GM18499 (cell line): ENCODE measurements around the gene BBS1.
A peak's percentile ranks its signal among the peaks of the same experiment; 100 is the strongest.
"Not testable (repeated sequence)": the region's sequence is repeated elsewhere in the genome, so short reads cannot be mapped to it uniquely, and the experiment has no call there.

Experiments
- ATAC-seq: cut with Tn5 transposase; IDR thresholded peaks from one replicate; pipeline ENCODE4 v1.9.1; 2021; ENCODE audit warnings: moderate number of reproducible peaks; ENCODE audit not compliant: insufficient read depth, unreplicated experiment

BBS1 gene

GRCh38 chr11:66510990-66511339 lies 530 bp downstream of the BBS1 start:
- no peak for ATAC-seq

GRCh38 chr11:66523611-66524010 lies 13.2 kb downstream of the BBS1 start:
- ATAC-seq: no peak

- no peak for ATAC-seq
These were observed 14.0 kb downstream of the BBS1 start for GRCh38 chr11:66524304-66525040.

DNA sequence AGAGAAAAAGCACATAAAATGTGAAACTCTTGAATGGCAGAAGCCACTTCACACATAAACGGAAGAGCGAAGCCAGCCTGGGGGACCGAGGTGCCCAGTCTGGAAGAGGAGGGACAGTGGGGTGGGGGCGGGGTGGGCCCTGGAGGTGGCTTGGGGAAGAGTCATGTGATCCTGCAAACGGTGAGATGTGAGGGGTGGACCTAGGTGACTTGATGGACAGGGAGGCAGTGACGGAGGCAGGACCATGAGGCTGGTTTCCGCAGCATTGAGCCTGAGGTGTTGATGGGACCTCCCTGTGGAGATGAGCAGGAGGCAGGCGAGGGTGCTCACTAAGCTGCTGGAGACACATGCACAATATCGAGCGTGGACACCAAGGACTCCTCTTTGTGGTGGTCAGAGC lies 18.6 kb downstream of the BBS1 start:
- ATAC-seq: no peak

DNA sequence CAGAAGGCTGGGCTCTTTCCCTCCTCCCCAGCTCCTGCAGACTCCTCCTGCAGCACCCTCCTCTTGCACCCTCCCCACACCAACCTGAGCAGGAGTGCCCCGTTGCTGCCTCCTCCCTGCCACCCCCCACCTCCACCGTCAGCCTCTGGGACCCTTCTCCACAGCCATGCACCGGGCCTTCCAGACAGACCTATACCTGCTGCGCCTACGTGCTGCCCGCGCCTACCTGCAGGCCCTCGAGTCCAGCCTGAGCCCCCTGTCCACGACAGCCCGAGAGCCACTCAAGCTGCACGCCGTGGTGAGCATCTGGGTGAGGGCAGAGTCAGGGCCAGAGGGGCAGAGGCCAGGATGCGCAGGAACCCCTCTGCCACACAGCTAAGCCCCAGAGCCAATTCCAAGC lies 19.2 kb downstream of the BBS1 start:
- no peak for ATAC-seq

DNA sequence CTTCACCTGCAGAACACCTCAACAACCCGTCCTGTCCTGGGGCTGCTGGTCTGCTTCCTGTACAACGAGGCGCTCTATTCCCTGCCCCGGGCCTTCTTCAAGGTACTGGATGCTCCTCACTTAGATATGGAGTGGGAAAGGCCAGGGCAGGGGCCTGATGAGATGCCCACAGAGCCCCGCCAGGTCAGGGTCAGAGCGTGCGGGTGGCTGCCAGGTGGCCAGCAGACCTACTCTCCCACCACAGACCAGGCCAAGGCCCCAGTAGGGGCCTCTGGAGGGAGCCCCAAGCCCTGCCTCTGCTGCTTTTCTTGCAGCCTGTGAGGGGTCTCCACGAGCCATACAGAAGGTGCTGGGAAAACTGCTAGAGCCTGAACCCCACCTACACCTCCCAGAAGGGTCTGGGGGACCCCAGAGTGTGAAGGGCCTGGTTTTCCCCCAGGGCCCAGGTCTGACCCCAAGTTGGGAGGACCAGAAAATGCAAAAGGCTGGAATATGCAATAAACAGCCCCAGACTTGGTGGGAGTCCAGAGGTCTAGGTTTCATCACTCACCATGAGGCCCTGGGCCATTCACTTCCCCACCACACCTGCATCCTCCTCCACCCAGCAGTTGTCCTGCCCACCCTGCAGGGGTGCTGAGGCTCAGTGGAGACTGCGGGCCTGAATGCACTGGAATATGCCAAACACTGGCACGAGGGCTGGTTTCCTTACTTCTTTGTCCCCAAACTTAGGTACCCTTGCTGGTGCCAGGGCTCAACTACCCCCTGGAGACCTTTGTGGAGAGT lies 20.7 kb downstream of the BBS1 start:
- no peak for ATAC-seq

GRCh38 chr11:66531841-66532240 lies 21.4 kb downstream of the BBS1 start:
- ATAC-seq: no peak

DNA sequence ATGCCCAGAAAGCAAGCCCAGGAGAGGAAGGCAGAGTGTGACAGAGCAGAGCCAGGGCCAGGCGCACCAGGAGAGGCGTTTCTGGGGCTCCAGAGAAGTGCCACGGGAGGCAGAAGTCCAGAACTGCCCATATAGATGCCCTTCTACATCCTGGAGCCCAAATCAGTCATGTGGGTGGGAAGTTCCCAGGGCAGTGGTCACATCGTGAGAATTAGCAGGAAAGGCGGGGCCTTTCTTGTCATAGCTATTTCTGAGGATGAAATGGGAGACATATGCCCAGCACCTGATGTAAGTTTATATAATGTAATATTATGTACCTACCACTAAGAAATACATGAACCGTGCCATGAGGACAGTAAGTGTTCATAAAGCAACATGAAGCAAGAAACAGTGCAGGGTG lies 22.3 kb downstream of the BBS1 start:
- no peak for ATAC-seq

DNA sequence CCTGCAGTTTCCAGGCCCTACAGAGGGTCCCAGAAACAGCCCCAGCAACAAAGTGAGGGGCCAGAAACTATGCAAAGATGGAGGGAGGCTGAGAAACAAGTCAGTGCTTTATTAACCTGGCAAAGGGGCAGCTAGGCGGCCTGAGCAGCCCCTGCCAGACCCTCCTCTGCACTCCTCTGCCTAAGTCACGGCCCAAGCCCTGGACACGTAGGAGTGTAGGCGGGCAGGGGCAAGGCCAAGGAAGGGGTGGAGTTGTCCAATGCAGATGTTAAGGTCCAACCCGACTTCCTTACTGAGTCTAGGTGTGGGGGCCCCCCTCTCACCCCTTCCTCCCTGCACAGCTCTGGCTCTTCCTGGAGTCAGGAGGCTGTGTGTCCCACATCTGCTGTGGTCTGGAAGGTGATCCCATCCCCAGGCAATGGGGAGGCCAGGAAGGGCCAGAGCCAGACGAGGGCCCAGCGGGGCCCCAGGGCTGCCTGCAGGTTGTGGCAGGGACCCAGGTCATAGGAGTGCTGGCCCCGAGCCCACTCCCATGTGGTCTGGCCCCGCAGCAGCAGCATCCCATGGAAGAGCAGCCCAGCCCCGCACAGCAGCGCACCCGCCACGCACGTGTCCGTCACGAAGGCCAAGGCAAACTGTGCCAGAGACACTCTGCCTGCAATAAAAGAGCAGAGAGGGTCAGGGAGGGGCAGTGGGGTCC lies 28.9 kb downstream of the BBS1 start:
- no peak for ATAC-seq

- no peak for ATAC-seq
These were observed 29.4 kb downstream of the BBS1 start for GRCh38 chr11:66539870-66540213.

GRCh38 chr11:66540598-66540997 lies 30.2 kb downstream of the BBS1 start:
- ATAC-seq: not testable (repeated sequence)

DNA sequence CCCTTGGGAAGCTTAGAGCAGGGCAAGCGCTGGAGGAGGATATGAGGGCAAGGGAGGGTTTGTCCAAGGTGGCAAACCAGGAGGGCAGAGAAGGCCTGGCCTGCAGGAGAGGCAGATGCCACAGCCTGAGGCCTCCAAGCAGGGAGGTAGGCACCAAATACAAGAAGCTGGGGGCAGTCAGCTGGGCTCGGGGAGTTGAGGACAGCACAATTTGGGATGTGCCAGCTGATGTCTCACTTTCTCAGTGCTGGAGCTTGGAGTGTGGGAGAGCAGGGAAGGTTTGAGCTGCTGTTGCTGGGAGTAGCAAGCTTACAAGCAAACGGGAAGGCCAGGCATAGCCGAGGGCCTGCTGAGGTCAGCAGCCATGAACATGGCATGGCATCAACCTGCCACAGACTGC lies 31.5 kb downstream of the BBS1 start:
- no peak for ATAC-seq

GRCh38 chr11:66542362-66542761 lies 31.9 kb downstream of the BBS1 start:
- ATAC-seq: no peak

GRCh38 chr11:66543263-66544107 lies 33.0 kb downstream of the BBS1 start:
- no peak for ATAC-seq

GRCh38 chr11:66544952-66545351 lies 34.5 kb downstream of the BBS1 start:
- not testable (repeated sequence) for ATAC-seq

- ATAC-seq: peak; percentile 56
These were observed 35.4 kb downstream of the BBS1 start, which contains the start of gene ZDHHC24 for GRCh38 chr11:66545701-66546367. Gene ZDHHC24 (minus strand): TSS chr11:66546048. CDS start chr11:66546003, 45 bp downstream.

DNA sequence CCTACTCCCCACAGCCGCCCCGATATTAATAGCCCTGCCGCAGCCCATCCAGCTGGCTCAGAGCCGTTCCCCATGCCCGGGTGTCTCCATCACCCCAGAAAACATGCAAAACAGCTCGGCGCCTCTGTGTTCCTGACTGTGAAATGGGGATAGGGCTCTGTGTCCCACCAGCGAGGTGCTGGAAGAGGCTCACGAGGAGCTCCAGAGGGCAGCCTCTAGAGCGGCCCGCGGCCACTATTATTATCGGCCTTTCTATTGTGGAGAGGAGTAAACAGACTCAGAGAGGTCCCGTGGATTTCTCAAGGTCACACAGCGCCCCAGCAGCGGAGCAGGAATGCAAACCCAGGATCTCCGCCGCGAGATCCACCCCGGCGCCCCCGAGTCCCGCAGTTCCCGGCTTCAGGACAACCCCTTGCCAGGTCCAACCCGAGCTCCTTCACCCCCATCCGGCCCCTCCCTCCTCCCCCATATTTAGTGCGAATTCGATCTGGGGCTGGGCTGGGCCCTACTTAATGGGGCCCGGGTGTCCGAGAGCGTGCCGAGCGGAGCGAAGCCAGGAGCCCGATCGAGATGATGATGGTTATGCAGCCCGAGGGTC lies 36.0 kb downstream of the BBS1 start, which contains the start of gene ACTN3:
Gene ACTN3, plus strand, starts transcription at position 536 of the 598 bp plus-strand sequence. Its CDS starts 35 bp downstream, at position 571.
- no peak for ATAC-seq

DNA sequence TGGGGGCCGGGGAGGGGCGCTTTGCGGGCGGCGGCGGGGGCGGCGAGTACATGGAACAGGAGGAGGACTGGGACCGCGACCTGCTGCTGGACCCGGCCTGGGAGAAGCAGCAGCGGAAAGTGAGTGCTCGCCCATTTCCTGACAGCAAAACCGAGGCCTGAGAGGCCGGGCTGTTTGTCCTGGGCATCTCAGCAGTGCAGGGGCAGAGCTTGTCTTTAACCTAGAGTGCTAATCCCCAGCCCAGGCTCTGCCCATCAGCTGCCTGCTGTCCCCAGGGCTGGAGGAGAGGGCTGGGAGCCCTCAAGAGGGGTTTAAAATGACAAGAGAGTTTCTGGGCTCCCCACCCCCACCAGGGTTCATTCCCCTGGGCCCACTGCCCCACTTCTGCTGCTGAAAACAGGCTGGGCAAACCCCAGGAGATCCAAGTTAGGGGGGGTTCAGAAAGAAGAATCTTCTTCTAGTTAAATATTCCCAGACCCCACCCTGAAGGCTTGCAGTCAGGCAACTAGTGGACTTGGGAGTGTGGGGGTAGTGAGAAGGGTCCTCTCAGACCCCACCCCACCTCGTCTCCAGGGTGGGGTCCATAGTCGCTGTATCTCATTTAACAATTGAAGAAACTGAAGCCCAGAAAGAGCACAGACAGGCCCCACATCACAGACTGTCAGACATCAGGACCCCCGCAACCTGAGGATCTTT lies 36.7 kb downstream of the BBS1 start:
- no peak for ATAC-seq

- ATAC-seq: no peak
These were observed 37.2 kb downstream of the BBS1 start for GRCh38 chr11:66547662-66548009.
